ENCODE measurements around the gene DUS3L.

DNA sequence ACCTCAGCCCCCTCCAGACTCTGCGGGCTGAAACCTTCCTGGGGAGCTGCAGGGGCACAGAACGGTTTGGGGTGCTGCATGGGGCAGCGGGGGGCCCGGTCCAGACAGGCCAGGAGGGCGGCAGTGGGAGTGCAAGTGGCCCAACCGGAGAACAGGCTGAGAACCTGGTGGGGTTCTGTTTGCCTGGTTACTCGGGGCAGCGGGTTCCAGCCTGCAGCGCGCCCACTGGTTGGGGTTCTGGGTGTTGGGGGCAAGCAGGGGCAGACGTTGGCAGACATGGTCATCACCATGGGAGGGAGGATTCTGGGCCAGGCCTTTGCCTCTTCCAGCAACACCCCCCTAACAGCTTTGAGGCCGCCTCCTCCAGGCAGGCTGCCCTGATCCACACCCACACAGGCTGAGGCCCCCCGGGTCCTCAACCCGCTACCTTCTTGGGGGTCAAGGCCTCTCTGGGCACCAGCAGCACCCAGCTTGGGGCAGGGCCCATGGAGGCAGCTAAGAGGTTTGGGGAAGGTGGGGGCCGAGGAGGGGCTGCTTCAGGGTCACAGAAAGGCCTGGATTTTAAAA is 6.3 kb downstream of the DUS3L start, which contains the start of gene PRR22:
- TF ChIP-seq CTCF (IDR thresholded peaks at IDR 0.05), result no peak
- no peak for TF ChIP-seq POLR2A (IDR thresholded peaks at IDR 0.05)
